Measurements from ENCODE around the gene OCA2. TPM values are rescaled to one million over a fixed set of nuclear protein-coding genes. Genes with fewer than 3 reads are reported as not detected.

Gene OCA2
- total and polyA plus RNA-seq, 2 of the 4 experiments (the other 2 are of a cell fraction): under 0.01 to 0.03 TPM

DNA sequence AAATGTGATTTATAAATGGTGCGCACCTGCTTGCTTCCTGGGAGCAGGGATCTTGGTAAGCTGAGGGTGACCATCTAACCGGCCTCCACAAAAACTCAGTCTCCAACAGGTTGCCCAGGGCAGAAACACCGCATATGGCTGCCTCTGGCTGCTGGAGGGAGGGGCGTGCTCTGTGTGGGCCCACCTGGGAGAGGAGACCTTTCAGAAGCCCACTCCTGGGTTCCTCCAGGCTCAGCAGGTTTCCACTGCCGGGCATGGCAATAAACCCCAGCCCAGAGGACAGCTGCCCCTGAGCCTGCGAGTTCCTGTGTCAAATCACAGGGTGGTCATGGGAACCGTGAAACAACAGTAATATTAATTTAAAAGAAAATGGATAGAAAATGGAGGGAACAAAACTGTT is 85.6 kb downstream of the OCA2 start:
- no peaks in the 10 kb centered on the region for H3K79me1 ChIP-seq (ENCODE audit: low read depth in 1 of 2, low read length in 2 of 2)
- H3K27me3 ChIP-seq (ENCODE audit: control insufficient read depth, insufficient read depth, low read length): no peaks in the 10 kb centered on the region
- intact Hi-C loops (cut with micrococcal nuclease) (no loop called here), in situ Hi-C loops (cut with MboI; ENCODE audit: low sequenced_read_pairs) (no loop called here), dilution Hi-C loops (cut with HindIII; ENCODE audit: low sequenced_read_pairs, unreplicated experiment) (no loop called here)
- H3K23ac ChIP-seq (ENCODE audit: low read depth, low read length): no peak overlapping the region
- no peak overlapping the region for H3K4me3 ChIP-seq (ENCODE audit: insufficient read depth, low read depth, low read length)
- no peak overlapping the region for H2AK9ac ChIP-seq (replicated peaks; ENCODE audit: low read depth, low read length, poor library complexity)
- H3K4ac ChIP-seq (ENCODE audit: low read depth, low read length): no peak overlapping the region
- no peak overlapping the region for H4K91ac ChIP-seq (ENCODE audit: insufficient read depth, low read depth, low read length)
- no peaks in the 10 kb centered on the region for H4K20me1 ChIP-seq (ENCODE audit: insufficient read depth, low read length)
- no peak overlapping the region for H4K5ac ChIP-seq (ENCODE audit: low read depth, low read length)
- H3K27ac ChIP-seq (ENCODE audit: insufficient read depth, low read length): no peak overlapping the region
- no peak overlapping the region for H2AFZ ChIP-seq (replicated peaks; ENCODE audit: low read length, poor library complexity)
- ATAC-seq (ENCODE audit: low read depth): no peak
- no peak overlapping the region for H2BK20ac ChIP-seq (ENCODE audit: low read depth, low read length)
- no peak overlapping the region for H3K9ac ChIP-seq (ENCODE audit: low read depth, low read length)
- no peak overlapping the region for H2AK5ac ChIP-seq (ENCODE audit: low read depth, low read length)
- DNase-seq: no peak
- no peak overlapping the region for H4K8ac ChIP-seq (ENCODE audit: low read depth in 2 of 2, low read length in 2 of 2)
- ChIA-PET POLR2A (ENCODE audit: unreplicated experiment) (no interaction called here), CTCF (no interaction called here)
- no peak overlapping the region for H2BK5ac ChIP-seq (ENCODE audit: low read depth, low read length, poor library complexity, severe bottlenecking)
- no TSS peak for BruUV-seq (replicated peaks)
- H3K9me3 ChIP-seq (ENCODE audit: control insufficient read depth, insufficient read depth, low read length): peaks cover 3% of the 10 kb centered on the region
- H3K4me2 ChIP-seq (ENCODE audit: low read depth, low read length): no peak overlapping the region
- no peaks in the 10 kb centered on the region for H3K9me1 ChIP-seq (ENCODE audit: insufficient read depth, low read length)
- H3K18ac ChIP-seq (ENCODE audit: low read depth, low read length): no peak overlapping the region
- TF ChIP-seq, protein P1, sequence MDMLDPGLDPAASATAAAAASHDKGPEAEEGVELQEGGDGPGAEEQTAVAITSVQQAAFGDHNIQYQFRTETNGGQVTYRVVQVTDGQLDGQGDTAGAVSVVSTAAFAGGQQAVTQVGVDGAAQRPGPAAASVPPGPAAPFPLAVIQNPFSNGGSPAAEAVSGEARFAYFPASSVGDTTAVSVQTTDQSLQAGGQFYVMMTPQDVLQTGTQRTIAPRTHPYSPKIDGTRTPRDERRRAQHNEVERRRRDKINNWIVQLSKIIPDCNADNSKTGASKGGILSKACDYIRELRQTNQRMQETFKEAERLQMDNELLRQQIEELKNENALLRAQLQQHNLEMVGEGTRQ (IDR thresholded peaks at IDR 0.05; ENCODE audit: low read depth, low read length): no peak
- TF ChIP-seq, protein P2, sequence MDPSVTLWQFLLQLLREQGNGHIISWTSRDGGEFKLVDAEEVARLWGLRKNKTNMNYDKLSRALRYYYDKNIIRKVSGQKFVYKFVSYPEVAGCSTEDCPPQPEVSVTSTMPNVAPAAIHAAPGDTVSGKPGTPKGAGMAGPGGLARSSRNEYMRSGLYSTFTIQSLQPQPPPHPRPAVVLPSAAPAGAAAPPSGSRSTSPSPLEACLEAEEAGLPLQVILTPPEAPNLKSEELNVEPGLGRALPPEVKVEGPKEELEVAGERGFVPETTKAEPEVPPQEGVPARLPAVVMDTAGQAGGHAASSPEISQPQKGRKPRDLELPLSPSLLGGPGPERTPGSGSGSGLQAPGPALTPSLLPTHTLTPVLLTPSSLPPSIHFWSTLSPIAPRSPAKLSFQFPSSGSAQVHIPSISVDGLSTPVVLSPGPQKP (IDR thresholded peaks at IDR 0.05; ENCODE audit: borderline replicate concordance, low read depth, low read length): no peak
- TF ChIP-seq FOS (IDR thresholded peaks at IDR 0.05; ENCODE audit: low read depth, low read length) (no peak), NFE2L2 (IDR thresholded peaks at IDR 0.05; ENCODE audit: low read depth, low read length) (no peak), MAZ (IDR thresholded peaks at IDR 0.05; ENCODE audit: borderline replicate concordance, low read depth, low read length) (no peak), MAFK (IDR thresholded peaks at IDR 0.05; ENCODE audit: low read depth, low read length) (no peak), SMC3 (IDR thresholded peaks at IDR 0.05; ENCODE audit: low read depth, low read length) (no peak), RAD21 (IDR thresholded peaks at IDR 0.05; ENCODE audit: low read length) (no peak), CEBPB (IDR thresholded peaks at IDR 0.05; ENCODE audit: low read depth, low read length) (no peak), RCOR1 (IDR thresholded peaks at IDR 0.05; ENCODE audit: insufficient replicate concordance, low read length) (no peak), RFX5 (IDR thresholded peaks at IDR 0.05; ENCODE audit: low read depth, low read length) (no peak), CHD1 (IDR thresholded peaks at IDR 0.05; ENCODE audit: low read depth, low read length) (no peak), MXI1 (IDR thresholded peaks at IDR 0.05; ENCODE audit: borderline replicate concordance, low read depth, low read length) (no peak), BHLHE40 (IDR thresholded peaks at IDR 0.05; ENCODE audit: low read depth, low read length) (no peak), POLR2A (IDR thresholded peaks at IDR 0.05; ENCODE audit: low read depth, low read length) (no peak)
- TF ChIP-seq, protein P3, sequence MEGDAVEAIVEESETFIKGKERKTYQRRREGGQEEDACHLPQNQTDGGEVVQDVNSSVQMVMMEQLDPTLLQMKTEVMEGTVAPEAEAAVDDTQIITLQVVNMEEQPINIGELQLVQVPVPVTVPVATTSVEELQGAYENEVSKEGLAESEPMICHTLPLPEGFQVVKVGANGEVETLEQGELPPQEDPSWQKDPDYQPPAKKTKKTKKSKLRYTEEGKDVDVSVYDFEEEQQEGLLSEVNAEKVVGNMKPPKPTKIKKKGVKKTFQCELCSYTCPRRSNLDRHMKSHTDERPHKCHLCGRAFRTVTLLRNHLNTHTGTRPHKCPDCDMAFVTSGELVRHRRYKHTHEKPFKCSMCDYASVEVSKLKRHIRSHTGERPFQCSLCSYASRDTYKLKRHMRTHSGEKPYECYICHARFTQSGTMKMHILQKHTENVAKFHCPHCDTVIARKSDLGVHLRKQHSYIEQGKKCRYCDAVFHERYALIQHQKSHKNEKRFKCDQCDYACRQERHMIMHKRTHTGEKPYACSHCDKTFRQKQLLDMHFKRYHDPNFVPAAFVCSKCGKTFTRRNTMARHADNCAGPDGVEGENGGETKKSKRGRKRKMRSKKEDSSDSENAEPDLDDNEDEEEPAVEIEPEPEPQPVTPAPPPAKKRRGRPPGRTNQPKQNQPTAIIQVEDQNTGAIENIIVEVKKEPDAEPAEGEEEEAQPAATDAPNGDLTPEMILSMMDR (conservative IDR thresholded peaks at IDR 0.05; ENCODE audit: low read depth, low read length): no peak
- H3K4me1 ChIP-seq (ENCODE audit: control insufficient read depth, insufficient read depth, low read length): no peaks in the 10 kb centered on the region
- no peaks in the 10 kb centered on the region for H3K36me3 ChIP-seq (ENCODE audit: control insufficient read depth, insufficient read depth, low read length)
- no peak overlapping the region for H2BK120ac ChIP-seq (ENCODE audit: low read depth, low read length)
- H3K56ac ChIP-seq (ENCODE audit: extremely low read depth, insufficient read depth, low read length): no peak overlapping the region
- no peak overlapping the region for H2BK15ac ChIP-seq (ENCODE audit: low read depth, low read length)
- WGBS, 2 experiments (ENCODE audit: extremely low coverage in 2 of 2, insufficient read length in 1 of 2): no CpG with 5 or more reads among the region's 7 CpGs
- no peak overlapping the region for H3K14ac ChIP-seq (replicated peaks; ENCODE audit: low read depth, low read length)

Measured in IMR-90 (cell line).